ENCODE results near the gene PUSL1. TPM values are rescaled to one million over a fixed set of nuclear protein-coding genes. Genes with fewer than 3 reads are reported as not detected.

PUSL1 gene
- total and polyA plus RNA-seq, 2 donors (not counting 3 experiments of a cell fraction or from before 2014, with no cell fraction given) = 18.8 to 27.3 TPM

GRCh38 chr1:1285611-1286311 lies 22.6 kb upstream of the PUSL1 start:
- H3K27me3 ChIP-seq (ENCODE audit: control insufficient read depth in 2 of 2, insufficient read depth in 2 of 2, low read length in 2 of 2) = no peaks in the 10 kb centered on the region
- H3K4me3 ChIP-seq (replicated peaks in 1 of 3; ENCODE audit: insufficient read depth in 1 of 3, low read depth in 1 of 3, low read length in 3 of 3) = no peak overlapping the region
- no peak for TF ChIP-seq POLR2AphosphoS5 (IDR thresholded peaks at IDR 0.05; ENCODE audit: insufficient read depth, low read depth, low read length)
- no peak for TF ChIP-seq FOS (IDR thresholded peaks at IDR 0.05; ENCODE audit: borderline replicate concordance, insufficient read depth, low read length)
- TF ChIP-seq CTCF (IDR thresholded peaks at IDR 0.05; ENCODE audit: extremely low read depth in 1 of 2, insufficient read depth in 1 of 2, low read depth in 1 of 2, low read length in 2 of 2) = no peak
- POLR2A ChIA-PET = no interaction called here
- H4K20me1 ChIP-seq (replicated peaks; ENCODE audit: control insufficient read depth, extremely low read depth, insufficient read depth, low read length) = no peaks in the 10 kb centered on the region
- intact Hi-C loops (cut with micrococcal nuclease) = no loop called here
- CTCF ChIA-PET = interaction anchor here (1.9 to 2.8 kb wide), 2 partner anchors 163 to 164 kb away, joined by 7 to 12 read pairs; no protein-coding TSS in a partner anchor
- no peaks in the 10 kb centered on the region for H3K36me3 ChIP-seq (ENCODE audit: control insufficient read depth in 2 of 2, extremely low read depth in 1 of 2, insufficient read depth in 2 of 2, low read length in 2 of 2)
- no peak overlapping the region for H3K9ac ChIP-seq (replicated peaks; ENCODE audit: extremely low read depth, insufficient read depth, low read length)
- no TSS peak for BruUV-seq (replicated peaks)
- no peaks in the 10 kb centered on the region for H3K9me3 ChIP-seq (replicated peaks; ENCODE audit: control insufficient read depth, insufficient read depth, low read length)
- H3K4me2 ChIP-seq (ENCODE audit: insufficient read depth, low read length) = no peak overlapping the region
- H3K79me2 ChIP-seq (ENCODE audit: control insufficient read depth, insufficient read depth, low read length) = no peaks in the 10 kb centered on the region
- dilution Hi-C loops (cut with MboI; ENCODE audit: extremely low pct_ligation_motif_present, low sequenced_read_pairs) = no loop called here
- H3K9me1 ChIP-seq (replicated peaks; ENCODE audit: control insufficient read depth, extremely low read depth, insufficient read depth, low read length) = no peaks in the 10 kb centered on the region
- no peak overlapping the region for H3K27ac ChIP-seq (ENCODE audit: insufficient read depth, low read depth, low read length)
- peaks cover 2% of the 10 kb centered on the region for H3K4me1 ChIP-seq (ENCODE audit: control insufficient read depth, extremely low read depth, insufficient read depth, low read length)
- no peak overlapping the region for H2AFZ ChIP-seq (ENCODE audit: low read depth, low read length)
- FAIRE-seq (no peak), DNase-seq (ENCODE audit: low read depth, low spot score) (no peak)
